Measurements from ENCODE around the gene UPF1. TPM values are rescaled to one million over a fixed set of nuclear protein-coding genes. Genes with fewer than 3 reads are reported as not detected.

The UPF1 gene
- total RNA-seq, 1 donor from 2014 or later = 46.3 TPM

GRCh38 chr19:18883526-18884304 is 52.0 kb downstream of the UPF1 start:
- no peaks in the 10 kb centered on the region for H3K4me1 Mint-ChIP-seq (ENCODE audit: low read depth, unreplicated experiment)
- peaks cover 6% of the 10 kb centered on the region for H3K36me3 Mint-ChIP-seq (ENCODE audit: unreplicated experiment)
- no peaks in the 10 kb centered on the region for H3K27me3 Mint-ChIP-seq (ENCODE audit: unreplicated experiment)
- TF ChIP-seq, protein P1, sequence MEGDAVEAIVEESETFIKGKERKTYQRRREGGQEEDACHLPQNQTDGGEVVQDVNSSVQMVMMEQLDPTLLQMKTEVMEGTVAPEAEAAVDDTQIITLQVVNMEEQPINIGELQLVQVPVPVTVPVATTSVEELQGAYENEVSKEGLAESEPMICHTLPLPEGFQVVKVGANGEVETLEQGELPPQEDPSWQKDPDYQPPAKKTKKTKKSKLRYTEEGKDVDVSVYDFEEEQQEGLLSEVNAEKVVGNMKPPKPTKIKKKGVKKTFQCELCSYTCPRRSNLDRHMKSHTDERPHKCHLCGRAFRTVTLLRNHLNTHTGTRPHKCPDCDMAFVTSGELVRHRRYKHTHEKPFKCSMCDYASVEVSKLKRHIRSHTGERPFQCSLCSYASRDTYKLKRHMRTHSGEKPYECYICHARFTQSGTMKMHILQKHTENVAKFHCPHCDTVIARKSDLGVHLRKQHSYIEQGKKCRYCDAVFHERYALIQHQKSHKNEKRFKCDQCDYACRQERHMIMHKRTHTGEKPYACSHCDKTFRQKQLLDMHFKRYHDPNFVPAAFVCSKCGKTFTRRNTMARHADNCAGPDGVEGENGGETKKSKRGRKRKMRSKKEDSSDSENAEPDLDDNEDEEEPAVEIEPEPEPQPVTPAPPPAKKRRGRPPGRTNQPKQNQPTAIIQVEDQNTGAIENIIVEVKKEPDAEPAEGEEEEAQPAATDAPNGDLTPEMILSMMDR (IDR thresholded peaks at IDR 0.05; ENCODE audit: partially characterized antibody, unreplicated experiment) = no peak
- H3K4me3 Mint-ChIP-seq (ENCODE audit: unreplicated experiment) = no peak overlapping the region
- no peak overlapping the region for H3K27ac Mint-ChIP-seq (ENCODE audit: unreplicated experiment)
- peaks cover 1% of the 10 kb centered on the region for H3K9me3 Mint-ChIP-seq (ENCODE audit: unreplicated experiment)
- DNase-seq = no peak

DNA sequence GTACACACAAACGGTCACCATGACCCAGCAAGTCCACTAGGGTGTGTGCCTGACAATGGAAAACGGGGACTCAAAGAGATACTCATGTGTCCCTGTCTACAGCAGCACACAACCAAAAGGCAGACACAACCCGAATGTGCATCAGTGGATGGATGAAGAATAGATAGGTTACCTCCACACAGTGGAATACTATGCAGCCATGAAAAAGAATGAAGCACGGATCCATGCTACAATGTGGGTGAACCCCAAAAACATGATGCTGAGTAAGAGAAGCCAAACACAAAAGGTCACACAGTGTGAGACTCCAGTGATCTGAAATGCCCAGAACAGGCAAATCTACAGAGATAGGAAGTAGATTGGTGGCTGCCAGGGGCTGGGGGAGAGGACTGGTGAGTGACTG is 55.2 kb downstream of the UPF1 start:
- Mint-ChIP-seq H3K27ac (ENCODE audit: unreplicated experiment) (no peak overlapping the region), H3K4me3 (ENCODE audit: unreplicated experiment) (no peak overlapping the region), H3K27me3 (ENCODE audit: unreplicated experiment) (peaks cover 2% of the 10 kb centered on the region), H3K36me3 (ENCODE audit: unreplicated experiment) (peaks cover 6% of the 10 kb centered on the region), H3K9me3 (ENCODE audit: unreplicated experiment) (no peaks in the 10 kb centered on the region), H3K4me1 (ENCODE audit: low read depth, unreplicated experiment) (no peaks in the 10 kb centered on the region)
- TF ChIP-seq, protein P1 (IDR thresholded peaks at IDR 0.05; ENCODE audit: partially characterized antibody, unreplicated experiment) = no peak
- DNase-seq = no peak

GRCh38 chr19:18889949-18890745 is 58.4 kb downstream of the UPF1 start:
- TF ChIP-seq, protein P1 (IDR thresholded peaks at IDR 0.05; ENCODE audit: partially characterized antibody, unreplicated experiment) = no peak
- Mint-ChIP-seq H3K9me3 (ENCODE audit: unreplicated experiment) (peaks cover 1% of the 10 kb centered on the region), H3K27ac (ENCODE audit: unreplicated experiment) (no peak overlapping the region), H3K4me1 (ENCODE audit: low read depth, unreplicated experiment) (peaks cover 3% of the 10 kb centered on the region), H3K4me3 (ENCODE audit: unreplicated experiment) (no peak overlapping the region), H3K27me3 (ENCODE audit: unreplicated experiment) (peaks cover 2% of the 10 kb centered on the region), H3K36me3 (ENCODE audit: unreplicated experiment) (peaks cover 6% of the 10 kb centered on the region)
- DNase-seq = no peak

GRCh38 chr19:18893587-18894253 is 62.0 kb downstream of the UPF1 start:
- no peak for DNase-seq
- peak overlapping the region; percentile 46 for H3K4me3 Mint-ChIP-seq (ENCODE audit: unreplicated experiment)
- H3K4me1 Mint-ChIP-seq (ENCODE audit: low read depth, unreplicated experiment) = peaks cover 3% of the 10 kb centered on the region
- no peak overlapping the region for H3K27ac Mint-ChIP-seq (ENCODE audit: unreplicated experiment)
- H3K27me3 Mint-ChIP-seq (ENCODE audit: unreplicated experiment) = peaks cover 11% of the 10 kb centered on the region
- TF ChIP-seq, protein P1 (IDR thresholded peaks at IDR 0.05; ENCODE audit: partially characterized antibody, unreplicated experiment) = no peak
- peaks cover 3% of the 10 kb centered on the region for H3K9me3 Mint-ChIP-seq (ENCODE audit: unreplicated experiment)
- no peaks in the 10 kb centered on the region for H3K36me3 Mint-ChIP-seq (ENCODE audit: unreplicated experiment)

Measured in glutamatergic neuron (in vitro differentiated cells).